Suppressor macrophage treated with lipopolysaccharide for 4 hours (primary cell): ENCODE measurements around the gene TPO.

Source experiments
- DNase-seq: peaks from one replicate; pipeline ENCODE4 v3.0.0-alpha.2; 2020

The TPO gene

GRCh38 chr2:1451422-1451821 lies 38.2 kb downstream of the TPO start:
- DNase-seq: no peak

- no peak for DNase-seq
These were observed 40.3 kb downstream of the TPO start for GRCh38 chr2:1453561-1453960.

- no peak for DNase-seq
These were observed 41.1 kb downstream of the TPO start for GRCh38 chr2:1454346-1454745.

GRCh38 chr2:1455466-1455865 lies 42.2 kb downstream of the TPO start:
- DNase-seq: no peak

GRCh38 chr2:1458432-1458831 lies 45.2 kb downstream of the TPO start:
- no peak for DNase-seq

- no peak for DNase-seq
These were observed 46.5 kb downstream of the TPO start for GRCh38 chr2:1459727-1460126.

- DNase-seq: no peak
These were observed 47.7 kb downstream of the TPO start for GRCh38 chr2:1460851-1461418.

- no peak for DNase-seq
These were observed 48.5 kb downstream of the TPO start for GRCh38 chr2:1461507-1462390.

- DNase-seq: no peak
These were observed 49.7 kb downstream of the TPO start for GRCh38 chr2:1462994-1463393.

- DNase-seq: no peak
These were observed 59.1 kb downstream of the TPO start for GRCh38 chr2:1472350-1472749.

- DNase-seq: no peak
These were observed 63.4 kb downstream of the TPO start for GRCh38 chr2:1476617-1477195.

- DNase-seq: no peak
These were observed 64.2 kb downstream of the TPO start for GRCh38 chr2:1477196-1478040.

GRCh38 chr2:1478311-1479305 lies 65.3 kb downstream of the TPO start:
- no peak for DNase-seq

GRCh38 chr2:1479346-1479745 lies 66.1 kb downstream of the TPO start:
- no peak for DNase-seq

- DNase-seq: no peak
These were observed 67.4 kb downstream of the TPO start for GRCh38 chr2:1480671-1481076.

GRCh38 chr2:1481406-1482252 lies 68.4 kb downstream of the TPO start:
- no peak for DNase-seq

- no peak for DNase-seq
These were observed 69.0 kb downstream of the TPO start for GRCh38 chr2:1482253-1482675.

GRCh38 chr2:1482981-1483380 lies 69.7 kb downstream of the TPO start:
- no peak for DNase-seq

GRCh38 chr2:1483551-1483950 lies 70.3 kb downstream of the TPO start:
- no peak for DNase-seq

GRCh38 chr2:1484131-1484884 lies 71.0 kb downstream of the TPO start:
- DNase-seq: no peak
